HEK293 (cell line): ENCODE measurements around the gene TTLL5.

ENCODE experiments used
- HOXC10 ChIP-seq: sonication (generic); formaldehyde crosslinking; IDR thresholded peaks from 2 replicates; pipeline ENCODE4 v1.8.1; 2023; ENCODE audit warnings: mild to moderate bottlenecking, missing genetic modification reagents
- KLF10 ChIP-seq: fragments of 450-650 bp; IDR thresholded peaks from 2 replicates; pipeline ENCODE4 v1.5.1; 2018; ENCODE audit warnings: missing biosample characterization, mild to moderate bottlenecking, missing genetic modification characterization
- RBAK ChIP-seq: fragments of 450-650 bp; formaldehyde crosslinking; IDR thresholded peaks from 2 replicates; pipeline ENCODE4 v1.5.1; 2016; ENCODE audit warnings: missing biosample characterization, missing genetic modification characterization
- TCF7L2 ChIP-seq: IDR thresholded peaks from 2 replicates; pipeline ENCODE4 v1.6.1; 2011; ENCODE audit warnings: low read depth, mild to moderate bottlenecking, inconsistent platforms, low read length, moderate library complexity, borderline replicate concordance
- WT1 ChIP-seq: fragments of 450-650 bp; formaldehyde crosslinking; IDR thresholded peaks from 2 replicates; pipeline ENCODE4 v1.5.1; 2016; ENCODE audit warnings: missing biosample characterization, missing genetic modification characterization
- ZBTB21 ChIP-seq: fragments of 450-650 bp; formaldehyde crosslinking; IDR thresholded peaks from 2 replicates; pipeline ENCODE4 v1.5.1; 2017; ENCODE audit warnings: missing biosample characterization, missing genetic modification characterization
- ZBTB44 ChIP-seq: fragments of 450-650 bp; IDR thresholded peaks from 2 replicates; pipeline ENCODE4 v1.5.1; 2018; ENCODE audit warnings: missing biosample characterization, mild to moderate bottlenecking, missing genetic modification characterization
- ZNF211 ChIP-seq: fragments of 450-650 bp; formaldehyde crosslinking; IDR thresholded peaks from 2 replicates; pipeline ENCODE4 v1.5.1; 2016; ENCODE audit warnings: low read depth, missing biosample characterization, missing genetic modification characterization
- ZNF341 ChIP-seq: fragments of 450-650 bp; formaldehyde crosslinking; IDR thresholded peaks from 2 replicates; pipeline ENCODE4; 2016; ENCODE audit warnings: low read depth, missing biosample characterization, missing genetic modification characterization
- ZNF48 ChIP-seq: fragments of 450-650 bp; formaldehyde crosslinking; IDR thresholded peaks from 2 replicates; pipeline ENCODE4 v1.5.1; 2016; ENCODE audit warnings: missing biosample characterization, missing genetic modification characterization
- ZNF701 ChIP-seq: fragments of 450-650 bp; formaldehyde crosslinking; IDR thresholded peaks from 2 replicates; pipeline ENCODE4 v1.5.1; 2016; ENCODE audit warnings: missing biosample characterization, missing genetic modification characterization
- ZXDB ChIP-seq: fragments of 450-650 bp; formaldehyde crosslinking; IDR thresholded peaks from 2 replicates; pipeline ENCODE4 v1.5.1; 2016; ENCODE audit warnings: missing biosample characterization, missing genetic modification characterization
- TF ChIP-seq, protein P1 (sequence below): fragments of 450-650 bp; formaldehyde crosslinking; IDR thresholded peaks from 2 replicates; pipeline ENCODE4 v1.5.1; 2016; ENCODE audit warnings: missing biosample characterization, missing genetic modification characterization

- TF ChIP-seq KLF10 (tag by site-specific recombination) (no peak), ZNF341 (no peak), ZNF211 (no peak), RBAK (tag by site-specific recombination) (no peak), WT1 (tag by site-specific recombination) (no peak), HOXC10 (CRISPR knock-in tag) (no peak), ZNF48 (no peak), ZBTB44 (tag by site-specific recombination) (no peak), ZBTB21 (tag by site-specific recombination) (peak; percentile 43; the same call in 1 of the 2 replicates), ZXDB (tag by site-specific recombination) (peak; percentile 79), ZNF701 (no peak), TCF7L2 (no peak)
- TF ChIP-seq, protein P1, sequence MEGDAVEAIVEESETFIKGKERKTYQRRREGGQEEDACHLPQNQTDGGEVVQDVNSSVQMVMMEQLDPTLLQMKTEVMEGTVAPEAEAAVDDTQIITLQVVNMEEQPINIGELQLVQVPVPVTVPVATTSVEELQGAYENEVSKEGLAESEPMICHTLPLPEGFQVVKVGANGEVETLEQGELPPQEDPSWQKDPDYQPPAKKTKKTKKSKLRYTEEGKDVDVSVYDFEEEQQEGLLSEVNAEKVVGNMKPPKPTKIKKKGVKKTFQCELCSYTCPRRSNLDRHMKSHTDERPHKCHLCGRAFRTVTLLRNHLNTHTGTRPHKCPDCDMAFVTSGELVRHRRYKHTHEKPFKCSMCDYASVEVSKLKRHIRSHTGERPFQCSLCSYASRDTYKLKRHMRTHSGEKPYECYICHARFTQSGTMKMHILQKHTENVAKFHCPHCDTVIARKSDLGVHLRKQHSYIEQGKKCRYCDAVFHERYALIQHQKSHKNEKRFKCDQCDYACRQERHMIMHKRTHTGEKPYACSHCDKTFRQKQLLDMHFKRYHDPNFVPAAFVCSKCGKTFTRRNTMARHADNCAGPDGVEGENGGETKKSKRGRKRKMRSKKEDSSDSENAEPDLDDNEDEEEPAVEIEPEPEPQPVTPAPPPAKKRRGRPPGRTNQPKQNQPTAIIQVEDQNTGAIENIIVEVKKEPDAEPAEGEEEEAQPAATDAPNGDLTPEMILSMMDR (tag by site-specific recombination), result no peak
Observed at GRCh38 chr14:75643985-75644384, 17.1 kb upstream of the TTLL5 start.
